Measurements from ENCODE around the gene MAGIX.

- TF ChIP-seq, protein P1, sequence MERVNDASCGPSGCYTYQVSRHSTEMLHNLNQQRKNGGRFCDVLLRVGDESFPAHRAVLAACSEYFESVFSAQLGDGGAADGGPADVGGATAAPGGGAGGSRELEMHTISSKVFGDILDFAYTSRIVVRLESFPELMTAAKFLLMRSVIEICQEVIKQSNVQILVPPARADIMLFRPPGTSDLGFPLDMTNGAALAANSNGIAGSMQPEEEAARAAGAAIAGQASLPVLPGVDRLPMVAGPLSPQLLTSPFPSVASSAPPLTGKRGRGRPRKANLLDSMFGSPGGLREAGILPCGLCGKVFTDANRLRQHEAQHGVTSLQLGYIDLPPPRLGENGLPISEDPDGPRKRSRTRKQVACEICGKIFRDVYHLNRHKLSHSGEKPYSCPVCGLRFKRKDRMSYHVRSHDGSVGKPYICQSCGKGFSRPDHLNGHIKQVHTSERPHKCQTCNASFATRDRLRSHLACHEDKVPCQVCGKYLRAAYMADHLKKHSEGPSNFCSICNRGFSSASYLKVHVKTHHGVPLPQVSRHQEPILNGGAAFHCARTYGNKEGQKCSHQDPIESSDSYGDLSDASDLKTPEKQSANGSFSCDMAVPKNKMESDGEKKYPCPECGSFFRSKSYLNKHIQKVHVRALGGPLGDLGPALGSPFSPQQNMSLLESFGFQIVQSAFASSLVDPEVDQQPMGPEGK (CRISPR knock-in tag; IDR thresholded peaks at IDR 0.05; ENCODE audit: borderline replicate concordance), result no peak
- TF ChIP-seq ESRRG (CRISPR knock-in tag; IDR thresholded peaks at IDR 0.05), result no peak
- TF ChIP-seq ARNTL (CRISPR knock-in tag; IDR thresholded peaks at IDR 0.05; ENCODE audit: borderline replicate concordance, low read depth), result no peak
- TF ChIP-seq PPARA (CRISPR knock-in tag; IDR thresholded peaks at IDR 0.05; ENCODE audit: borderline replicate concordance), result no peak
These were observed 9.8 kb downstream of the MAGIX start for GRCh38 chrX:49172280-49172780.
